GM20431 (cell line): Measurements from ENCODE around the gene PATJ.

Experiments used
- in situ Hi-C: fragments of 300-500 bp; cut with MseI, MboI; formaldehyde crosslinking; loops from one replicate; pipeline ENCODE4 v1.15.0; 2020; ENCODE audit warnings: low sequenced_read_pairs; ENCODE audit not compliant: unreplicated experiment

PATJ gene

DNA sequence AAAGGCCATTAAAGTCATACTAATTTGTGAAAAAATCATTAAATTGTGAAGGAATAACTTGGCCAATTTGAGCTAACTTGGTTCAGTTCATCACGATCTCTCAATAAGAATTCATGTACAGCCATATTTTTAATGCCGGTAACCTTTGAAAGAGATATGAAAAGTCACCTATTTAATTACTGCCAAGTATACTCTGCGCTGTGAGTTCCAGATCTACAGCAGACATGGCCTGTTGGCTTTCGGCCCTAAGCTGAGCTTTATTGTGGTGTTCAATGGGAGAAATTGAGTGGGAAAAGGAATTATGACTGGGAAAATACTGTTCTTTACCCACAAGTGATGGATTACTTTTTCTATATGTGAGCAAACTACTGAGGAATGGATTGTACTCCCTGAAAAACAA, 292.5 kb downstream of the PATJ start:
- in situ Hi-C loops: no loop called here

DNA sequence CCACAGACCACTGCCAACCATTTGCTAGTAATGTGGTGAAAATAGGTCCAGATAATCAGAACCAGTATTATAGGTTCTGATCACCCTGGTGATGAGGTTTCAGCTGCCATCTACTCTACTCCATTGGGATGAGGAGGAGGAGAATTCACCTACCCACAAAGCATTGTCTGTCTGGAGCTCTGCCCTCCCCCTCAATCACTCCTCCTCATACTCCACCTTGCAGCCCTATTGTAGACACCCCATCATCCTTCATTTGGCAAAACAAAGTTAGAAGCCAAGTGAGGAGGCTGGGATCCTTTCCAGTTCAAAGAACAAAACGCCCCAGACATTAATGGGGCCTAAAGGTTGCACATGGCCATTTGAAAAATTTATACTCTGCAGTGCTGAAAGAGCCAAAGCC, 295.0 kb downstream of the PATJ start:
- in situ Hi-C loops: no loop called here

DNA sequence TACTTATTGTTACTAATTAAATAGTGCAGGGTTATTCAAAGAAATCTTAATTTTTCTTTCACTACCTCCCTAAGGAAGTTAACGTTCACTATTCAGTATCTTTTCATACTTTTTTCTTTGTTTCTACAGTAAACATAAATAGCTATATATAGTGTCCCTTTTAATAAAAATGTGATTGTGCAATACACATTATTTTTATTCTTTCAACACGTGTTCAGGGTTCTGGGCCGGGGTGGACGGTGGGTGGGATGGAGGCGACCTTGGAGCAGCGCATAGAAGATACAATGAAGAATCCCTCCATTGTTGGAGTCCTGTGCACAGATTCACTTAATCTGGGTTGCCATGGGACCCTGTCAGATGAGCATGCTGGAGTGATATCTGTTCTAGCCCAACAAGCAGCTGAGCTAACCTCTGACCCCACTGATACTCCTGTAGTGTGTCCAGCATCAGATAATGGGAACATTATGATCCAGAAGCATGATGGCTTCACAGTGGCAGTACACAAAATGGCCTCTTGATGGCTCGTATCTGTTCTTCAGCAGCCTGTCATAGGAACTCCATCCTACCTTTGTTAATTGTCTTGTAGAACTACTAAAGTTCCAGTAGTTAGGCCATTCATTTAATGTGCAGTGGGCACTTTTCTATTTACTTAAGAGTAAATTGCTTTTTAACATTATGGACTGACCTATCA, 296.5 kb downstream of the PATJ start:
- in situ Hi-C loops: no loop called here

DNA sequence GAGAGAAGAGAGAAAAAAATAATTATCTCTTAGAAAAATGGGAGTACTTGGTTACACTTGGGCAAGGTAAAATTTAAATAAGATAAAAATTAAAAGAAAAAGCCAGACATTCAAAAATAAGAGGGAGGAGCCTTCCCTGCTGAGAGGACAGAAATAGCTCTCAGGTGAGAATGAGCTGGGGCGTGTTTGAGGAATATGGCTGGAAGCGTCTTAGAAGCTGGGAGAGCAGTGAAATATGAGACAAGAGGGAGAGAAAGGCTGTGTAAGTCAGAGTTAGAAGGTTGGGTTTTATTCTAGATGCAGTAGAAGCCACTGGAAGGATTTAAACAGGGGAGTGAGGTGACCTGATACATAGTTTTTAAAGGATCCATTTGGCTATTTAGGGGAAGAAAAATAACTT, 298.2 kb downstream of the PATJ start:
- in situ Hi-C loops: no loop called here

- in situ Hi-C loops: no loop called here
Measured at GRCh38 chr1:62040973-62041372, 298.7 kb downstream of the PATJ start.

- in situ Hi-C loops: no loop called here
Measured at GRCh38 chr1:62043154-62043553, 300.9 kb downstream of the PATJ start.

GRCh38 chr1:62045574-62045973, 303.3 kb downstream of the PATJ start:
- in situ Hi-C loops: no loop called here

- in situ Hi-C loops: no loop called here
Measured at GRCh38 chr1:62046927-62047326, 304.6 kb downstream of the PATJ start.

DNA sequence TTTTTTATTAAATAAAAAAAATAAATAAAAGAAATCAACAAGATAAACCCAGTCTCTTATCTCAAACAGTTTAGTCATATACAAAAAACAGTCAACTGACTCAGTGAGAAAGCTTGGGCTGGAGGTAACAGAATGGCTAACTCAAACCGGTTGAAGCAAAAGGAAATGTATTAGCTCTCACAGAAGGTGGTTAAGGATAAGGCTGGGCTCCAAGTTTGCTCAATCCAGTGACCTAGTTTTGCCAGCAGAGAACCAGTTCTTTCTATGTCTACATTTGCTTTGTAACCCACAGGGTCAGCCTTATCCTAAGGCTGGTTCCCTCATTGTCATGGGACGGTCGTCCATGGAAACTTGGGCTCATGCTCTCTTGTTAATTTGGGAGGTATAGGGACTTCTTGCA, 307.9 kb downstream of the PATJ start:
- in situ Hi-C loops: no loop called here

- in situ Hi-C loops: no loop called here
Measured at GRCh38 chr1:62052946-62053345, 310.7 kb downstream of the PATJ start.

DNA sequence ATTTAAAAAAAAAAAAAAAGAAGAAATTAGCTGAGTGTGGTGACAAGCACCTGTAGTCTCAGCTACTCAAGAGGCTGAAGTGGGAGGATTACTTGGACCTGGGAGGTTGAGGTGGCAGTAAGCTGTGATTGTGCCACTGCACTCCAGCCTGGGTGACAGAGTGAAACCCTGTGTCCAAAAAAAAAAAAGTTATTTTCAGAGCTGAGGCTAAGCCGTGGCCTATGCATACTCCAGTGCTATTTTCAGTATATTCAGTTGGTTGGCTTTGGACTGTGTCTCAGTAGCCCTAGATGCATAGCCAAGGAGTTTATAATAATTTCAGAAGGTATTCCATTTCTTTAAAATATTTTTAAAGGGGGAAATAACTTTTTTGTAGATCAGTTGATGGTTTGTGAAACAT, 311.9 kb downstream of the PATJ start:
- in situ Hi-C loops: no loop called here

DNA sequence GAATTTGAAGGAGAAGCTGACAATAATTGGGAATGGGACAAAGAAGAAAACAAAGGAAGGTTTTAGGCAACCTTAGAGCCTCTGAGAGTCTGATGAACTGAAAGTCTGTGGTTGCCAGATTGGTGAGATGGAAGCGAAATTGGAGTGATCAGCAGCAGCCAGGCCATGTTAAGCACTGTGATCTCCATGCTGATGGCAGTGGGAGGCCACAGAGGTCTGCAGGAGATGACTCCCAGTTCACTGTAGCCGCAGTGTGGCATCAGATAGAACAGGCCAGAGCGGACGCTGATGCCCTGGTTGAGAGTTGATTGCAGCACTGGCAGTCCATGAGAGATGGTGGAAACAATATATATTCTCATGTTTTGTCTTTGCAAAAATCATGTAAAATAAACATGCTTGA, 314.9 kb downstream of the PATJ start:
- in situ Hi-C loops: no loop called here

DNA sequence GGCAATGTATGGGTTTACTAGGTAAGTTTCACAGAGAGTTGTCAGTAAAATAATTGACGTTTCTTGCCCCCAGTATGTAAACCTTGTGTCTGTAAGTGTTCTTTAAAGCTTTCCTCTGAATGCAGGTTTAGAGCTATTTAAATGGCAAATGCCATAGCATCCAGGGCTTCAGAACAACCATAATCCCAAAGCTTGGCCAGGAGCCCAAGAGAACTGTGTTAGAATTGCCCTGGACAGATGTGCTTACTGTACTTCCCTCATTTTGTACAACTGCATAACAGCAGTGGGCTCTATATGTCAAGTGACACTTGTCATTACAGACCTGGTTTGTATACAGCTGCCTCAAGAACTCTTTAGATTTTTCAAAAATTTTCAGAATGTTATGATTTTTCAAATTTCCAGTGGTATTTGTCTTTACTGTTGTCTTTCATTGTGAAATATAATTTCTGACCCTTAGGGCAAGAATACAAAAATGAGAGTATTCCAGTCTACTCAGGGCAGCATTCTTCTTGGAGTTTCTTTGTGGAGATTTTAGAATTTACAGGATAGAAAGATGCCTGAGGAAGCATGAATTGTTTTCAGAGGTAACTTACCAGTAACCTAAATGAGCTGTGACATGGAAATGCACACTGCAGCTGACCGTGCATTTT, 315.5 kb downstream of the PATJ start:
- in situ Hi-C loops: no loop called here

DNA sequence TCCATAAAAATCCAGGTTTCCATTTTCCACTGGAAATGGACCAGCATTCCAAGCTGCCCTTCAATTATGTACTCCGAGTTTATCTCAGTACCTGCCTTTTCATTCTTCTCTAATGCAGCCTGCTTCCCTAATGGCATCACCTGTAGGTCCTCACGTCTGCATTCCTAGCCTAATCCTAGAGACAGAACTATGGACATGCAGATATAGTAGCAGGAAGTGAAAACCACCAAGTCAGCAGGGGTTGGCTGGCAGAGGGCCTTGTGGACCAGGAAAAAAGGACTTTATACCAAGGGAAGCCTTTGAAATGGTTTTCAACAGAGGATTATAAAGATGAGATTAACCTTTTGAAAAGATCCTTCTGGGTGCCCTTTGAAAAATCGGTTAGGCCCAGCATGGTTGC, 316.7 kb downstream of the PATJ start:
- in situ Hi-C loops: no loop called here

DNA sequence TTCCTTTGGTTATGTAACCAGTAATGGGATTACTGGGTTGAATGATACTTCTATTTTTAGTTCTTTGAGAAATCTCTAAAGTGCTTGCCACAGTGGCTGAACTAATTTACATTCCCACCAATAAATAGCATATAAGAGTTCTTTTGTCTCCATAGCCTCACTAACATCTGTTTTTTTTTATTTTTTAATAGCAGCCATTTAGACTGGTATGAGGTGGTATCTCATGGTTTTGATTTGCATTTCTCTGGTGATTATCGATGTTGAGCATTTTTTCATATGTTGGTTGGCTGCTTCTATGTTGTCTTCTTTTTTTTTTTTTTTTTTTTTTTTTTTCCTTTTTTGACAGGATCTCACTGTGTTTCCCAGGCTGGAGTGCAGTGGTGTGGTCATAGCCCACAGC, 319.8 kb downstream of the PATJ start:
- in situ Hi-C loops: no loop called here

GRCh38 chr1:62064829-62065407, 322.6 kb downstream of the PATJ start:
- in situ Hi-C loops: no loop called here

GRCh38 chr1:62066713-62067112, 324.4 kb downstream of the PATJ start:
- in situ Hi-C loops: no loop called here

DNA sequence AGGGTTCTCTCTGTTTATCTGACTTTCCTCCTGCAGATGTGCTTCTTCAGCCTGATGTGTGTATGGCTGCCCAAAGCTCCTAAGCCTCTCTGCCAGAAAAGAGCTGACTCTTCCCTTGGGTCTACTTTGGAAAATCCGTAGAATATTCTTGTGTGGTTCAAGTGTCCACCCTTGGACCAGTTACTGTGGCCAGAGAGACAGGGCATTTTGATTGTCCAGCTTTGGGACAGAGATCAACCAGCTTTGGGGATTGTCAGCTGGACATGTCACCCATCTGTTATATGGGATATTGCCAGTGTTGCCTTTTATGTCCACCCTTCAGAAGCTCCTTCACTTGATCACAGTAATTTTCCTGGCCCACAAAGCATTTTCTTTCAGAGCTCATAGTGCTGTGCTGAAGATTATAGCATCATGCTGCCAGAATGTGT, 326.1 kb downstream of the PATJ start:
- in situ Hi-C loops: no loop called here

DNA sequence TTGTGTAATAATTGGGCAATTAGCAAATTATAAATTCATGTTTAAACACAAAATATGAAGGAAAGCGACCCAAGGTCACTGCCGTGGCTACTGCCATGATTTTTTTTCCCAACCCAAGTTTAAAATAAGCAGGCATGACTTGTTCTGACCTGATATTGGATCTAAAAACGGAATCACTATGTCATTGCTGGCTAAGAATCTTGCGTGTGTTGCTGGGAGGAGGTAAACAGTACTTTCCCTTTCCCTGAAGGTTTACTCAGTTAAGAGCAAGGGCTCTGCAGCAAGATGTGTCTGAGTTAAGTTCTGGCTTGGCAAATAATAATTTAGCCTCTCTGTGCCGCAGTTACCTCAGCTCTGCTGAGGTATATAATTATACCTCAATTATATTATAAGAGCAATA, 326.7 kb downstream of the PATJ start:
- in situ Hi-C loops: no loop called here

DNA sequence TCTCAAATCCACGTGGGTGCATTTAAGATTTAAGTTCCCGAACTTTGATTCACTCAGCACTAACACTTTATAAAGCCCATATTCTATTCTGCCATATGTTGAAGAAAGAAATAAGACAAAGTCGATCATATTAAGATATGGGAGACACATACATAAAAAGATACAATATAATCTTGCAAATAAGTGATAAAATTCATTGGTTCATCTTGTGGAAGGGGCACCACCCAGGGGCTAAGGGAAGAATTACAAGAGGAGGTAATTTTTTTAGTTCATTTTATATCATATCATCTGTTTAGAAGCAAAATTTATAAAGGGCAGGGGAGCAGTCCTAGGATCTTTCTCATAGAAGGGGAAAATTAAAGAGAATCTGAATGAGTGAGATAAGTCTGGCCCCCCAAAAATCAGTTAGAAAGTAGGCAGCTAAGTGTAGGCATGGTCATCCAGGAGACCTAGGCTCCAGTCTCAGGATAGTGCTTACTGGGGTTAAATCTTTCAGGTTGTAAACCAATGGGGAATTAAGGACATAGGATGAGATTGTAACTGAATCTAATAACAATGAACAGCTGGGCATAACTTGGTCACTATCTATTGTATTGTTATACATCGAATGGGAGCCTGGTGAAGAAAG, 328.2 kb downstream of the PATJ start:
- in situ Hi-C loops: no loop called here

DNA sequence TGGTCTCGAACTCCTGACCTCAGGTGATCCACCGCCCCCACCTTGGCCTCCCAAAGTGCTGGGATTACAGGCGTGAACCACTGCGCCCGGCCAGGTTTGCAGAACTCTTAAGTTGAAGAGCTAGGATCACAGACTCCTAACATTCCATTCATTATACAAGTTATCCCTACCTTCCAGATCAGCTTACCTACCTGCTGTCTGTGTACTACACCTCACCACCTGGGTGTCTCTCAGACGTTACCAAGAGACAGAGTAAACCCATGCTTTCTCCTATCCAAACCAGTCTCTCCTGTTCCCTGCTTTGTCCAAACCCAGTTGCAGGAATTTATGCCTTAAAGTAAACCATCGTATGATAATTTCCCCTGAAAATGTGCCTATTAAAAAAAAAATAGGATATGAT, 329.4 kb downstream of the PATJ start:
- in situ Hi-C loops: no loop called here
